Trophoblast cell (in vitro differentiated cells and primary cell): Measurements from ENCODE around the gene KIF26B.

Experiments
- DNase-seq, 2 donors: peaks; one replicate each; pipeline ENCODE4 v3.0.0-alpha.2; 2016
- H2AFZ ChIP-seq: 2 replicates; pipeline ENCODE4 v1.6.1; 2013; ENCODE audit warnings: low read length, moderate library complexity, mild to moderate bottlenecking; ENCODE audit not compliant: insufficient read depth, poor library complexity
- H2AK5ac ChIP-seq: 2 replicates; pipeline ENCODE4 v1.6.1; 2013; ENCODE audit warnings: mild to moderate bottlenecking, low read length
- H2BK120ac ChIP-seq: 2 replicates; pipeline ENCODE4 v1.6.1; 2013; ENCODE audit warnings: low read length, mild to moderate bottlenecking, moderate library complexity; ENCODE audit not compliant: insufficient read depth, poor library complexity
- H2BK12ac ChIP-seq: 2 replicates; pipeline ENCODE4 v1.6.1; 2013; ENCODE audit warnings: mild to moderate bottlenecking, low read length, moderate library complexity
- H2BK5ac ChIP-seq: 2 replicates; pipeline ENCODE4 v1.6.1; 2013; ENCODE audit warnings: low read length, low read depth, moderate library complexity, mild to moderate bottlenecking; ENCODE audit not compliant: poor library complexity
- H3K14ac ChIP-seq: 2 replicates; pipeline ENCODE4 v1.6.1; 2013; ENCODE audit warnings: mild to moderate bottlenecking, low read length
- H3K18ac ChIP-seq: 2 replicates; pipeline ENCODE4 v1.6.1; 2013; ENCODE audit warnings: mild to moderate bottlenecking, low read length
- H3K23ac ChIP-seq: 2 replicates; pipeline ENCODE4 v1.6.1; 2013; ENCODE audit warnings: low read length
- H3K27ac ChIP-seq: 2 replicates; pipeline ENCODE4 v1.5.1; 2013; ENCODE audit warnings: low read depth, mild to moderate bottlenecking, inconsistent platforms, low read length, moderate library complexity
- H3K27me3 ChIP-seq: 2 replicates; pipeline ENCODE4 v1.6.1; 2013; ENCODE audit warnings: inconsistent platforms, mild to moderate bottlenecking, low read length, moderate library complexity; ENCODE audit not compliant: insufficient read depth
- H3K36me3 ChIP-seq, 2 experiments: 1 replicate in 1 of 2; 2 replicates in 1 of 2; pipeline ENCODE4 v1.6.1; 2013; ENCODE audit warnings: low read length in 2 of 2, mild to moderate bottlenecking in 2 of 2, moderate library complexity in 1 of 2; ENCODE audit not compliant: insufficient read depth in 2 of 2, control insufficient read depth in 1 of 2
- H3K4ac ChIP-seq: 2 replicates; pipeline ENCODE4 v1.6.1; 2013; ENCODE audit warnings: low read depth, mild to moderate bottlenecking, low read length, moderate library complexity
- H3K4me1 ChIP-seq, 2 experiments: 1 replicate in 1 of 2; 2 replicates in 1 of 2; pipeline ENCODE4 v1.6.1; 2013; ENCODE audit warnings: low read length in 2 of 2, mild to moderate bottlenecking in 2 of 2, moderate library complexity in 1 of 2; ENCODE audit not compliant: insufficient read depth in 2 of 2, control insufficient read depth in 1 of 2
- H3K4me2 ChIP-seq: 2 replicates; pipeline ENCODE4 v1.6.1; 2013; ENCODE audit warnings: inconsistent platforms, mild to moderate bottlenecking, low read length, moderate library complexity
- H3K4me3 ChIP-seq: 2 replicates; pipeline ENCODE4 v1.5.1; 2013; ENCODE audit warnings: mild to moderate bottlenecking, low read depth, low read length, inconsistent platforms
- H3K79me1 ChIP-seq: one replicate; pipeline ENCODE4 v1.6.1; 2013; ENCODE audit warnings: low read length
- H3K79me2 ChIP-seq: 2 replicates; pipeline ENCODE4 v1.6.1; 2013; ENCODE audit warnings: low read length, mild to moderate bottlenecking; ENCODE audit not compliant: control insufficient read depth, insufficient read depth, poor library complexity
- H3K9ac ChIP-seq: 2 replicates; pipeline ENCODE4 v1.6.1; 2013; ENCODE audit warnings: mild to moderate bottlenecking, low read length
- H3K9me3 ChIP-seq: 2 replicates; pipeline ENCODE4 v1.6.1; 2013; ENCODE audit warnings: low read depth, mild to moderate bottlenecking, control low read depth, inconsistent platforms, low read length; ENCODE audit not compliant: insufficient read depth
- H4K12ac ChIP-seq: 2 replicates; pipeline ENCODE4 v1.6.1; 2013; ENCODE audit warnings: low read depth, mild to moderate bottlenecking, low read length, moderate library complexity
- H4K8ac ChIP-seq: 2 replicates; pipeline ENCODE4 v1.6.1; 2013; ENCODE audit warnings: low read depth, mild to moderate bottlenecking, low read length, moderate library complexity
- H4K91ac ChIP-seq: one replicate; pipeline ENCODE4 v1.6.1; 2013; ENCODE audit warnings: low read depth, mild to moderate bottlenecking, low read length, moderate library complexity
- WGBS: extraction: QIAGEN DNeasy Blood & Tissue Kit; methylation state at CpG from one replicate; pipeline ENCODE4 v1.1.7; 2013; ENCODE audit warnings: missing lambda C conversion rate; ENCODE audit not compliant: insufficient read length, insufficient coverage; ENCODE audit errors: extremely low coverage; 5-methylcytosine and 5-hydroxymethylcytosine counted together

The KIF26B gene

GRCh38 chr1:245698116-245698515 lies 543.3 kb downstream of the KIF26B start:
- DNase-seq, result no peak
- Histone ChIP-seq H2AFZ (no peak overlapping the region), H3K9ac (no peak overlapping the region), H3K23ac (no peak overlapping the region), H2BK5ac (no peak overlapping the region), H3K14ac (no peak overlapping the region), H3K27ac (no peak overlapping the region), H3K4me1 (no peaks in the 10 kb centered on the region), H3K9me3 (peaks cover 2% of the 10 kb centered on the region), H3K4me2 (no peak overlapping the region), H3K79me2 (no peaks in the 10 kb centered on the region), H2BK12ac (no peak overlapping the region), H4K8ac (no peak overlapping the region), H2BK120ac (no peak overlapping the region), H3K79me1 (no peaks in the 10 kb centered on the region), H2AK5ac (no peak overlapping the region), H3K27me3 (no peaks in the 10 kb centered on the region), H4K91ac (no peak overlapping the region), H3K18ac (no peak overlapping the region), H3K4me3 (no peak overlapping the region), H3K4ac (no peak overlapping the region), H3K36me3 (peaks cover 30 to 32% of the 10 kb centered on the region in 2 experiments), H4K12ac (no peak overlapping the region)
- no CpG with 5 or more reads among the region's 14 CpGs for WGBS

GRCh38 chr1:245698860-245699259 lies 544.1 kb downstream of the KIF26B start:
- no CpG with 5 or more reads among the region's 16 CpGs for WGBS
- H2BK12ac ChIP-seq, result no peak overlapping the region
- H2BK5ac ChIP-seq, result no peak overlapping the region
- H4K8ac ChIP-seq, result no peak overlapping the region
- H3K4me1 ChIP-seq, result no peaks in the 10 kb centered on the region
- peaks cover 31 to 34% of the 10 kb centered on the region in 2 experiments for H3K36me3 ChIP-seq
- H3K27me3 ChIP-seq, result no peaks in the 10 kb centered on the region
- no peaks in the 10 kb centered on the region for H3K79me2 ChIP-seq
- H3K18ac ChIP-seq, result no peak overlapping the region
- no peak overlapping the region for H3K4ac ChIP-seq
- DNase-seq, result no peak
- no peak overlapping the region for H3K14ac ChIP-seq
- no peak overlapping the region for H2BK120ac ChIP-seq
- H2AK5ac ChIP-seq, result no peak overlapping the region
- H3K23ac ChIP-seq, result no peak overlapping the region
- no peak overlapping the region for H2AFZ ChIP-seq
- no peak overlapping the region for H4K12ac ChIP-seq
- H3K9ac ChIP-seq, result no peak overlapping the region
- H3K9me3 ChIP-seq, result peaks cover 2% of the 10 kb centered on the region
- H3K4me3 ChIP-seq, result no peak overlapping the region
- H4K91ac ChIP-seq, result no peak overlapping the region
- no peak overlapping the region for H3K4me2 ChIP-seq
- H3K27ac ChIP-seq, result no peak overlapping the region
- no peaks in the 10 kb centered on the region for H3K79me1 ChIP-seq

- no peak overlapping the region for H3K9ac ChIP-seq
- no CpG with 5 or more reads among the region's 13 CpGs for WGBS
- H2BK120ac ChIP-seq, result no peak overlapping the region
- no peak overlapping the region for H3K14ac ChIP-seq
- H3K4me3 ChIP-seq, result no peak overlapping the region
- H2BK5ac ChIP-seq, result no peak overlapping the region
- H2AK5ac ChIP-seq, result no peak overlapping the region
- DNase-seq, result no peak
- H3K79me2 ChIP-seq, result no peaks in the 10 kb centered on the region
- H4K12ac ChIP-seq, result no peak overlapping the region
- no peaks in the 10 kb centered on the region for H3K4me1 ChIP-seq
- peaks cover 33 to 38% of the 10 kb centered on the region in 2 experiments for H3K36me3 ChIP-seq
- no peak overlapping the region for H3K27ac ChIP-seq
- H3K4ac ChIP-seq, result no peak overlapping the region
- H4K91ac ChIP-seq, result no peak overlapping the region
- no peak overlapping the region for H3K23ac ChIP-seq
- H3K27me3 ChIP-seq, result no peaks in the 10 kb centered on the region
- H2BK12ac ChIP-seq, result no peak overlapping the region
- no peaks in the 10 kb centered on the region for H3K79me1 ChIP-seq
- peaks cover 2% of the 10 kb centered on the region for H3K9me3 ChIP-seq
- no peak overlapping the region for H2AFZ ChIP-seq
- no peak overlapping the region for H3K18ac ChIP-seq
- H4K8ac ChIP-seq, result no peak overlapping the region
- H3K4me2 ChIP-seq, result no peak overlapping the region
These were observed 545.8 kb downstream of the KIF26B start for GRCh38 chr1:245700631-245701030.

GRCh38 chr1:245701631-245702030 lies 546.8 kb downstream of the KIF26B start:
- Histone ChIP-seq H3K9me3 (peaks cover 2% of the 10 kb centered on the region), H3K4me1 (no peaks in the 10 kb centered on the region), H3K79me1 (no peaks in the 10 kb centered on the region), H2BK5ac (no peak overlapping the region), H3K36me3 (peaks cover 33 to 38% of the 10 kb centered on the region in 2 experiments), H3K4ac (no peak overlapping the region), H3K4me2 (no peak overlapping the region), H2AFZ (no peak overlapping the region), H3K14ac (no peak overlapping the region), H3K23ac (no peak overlapping the region), H3K18ac (no peak overlapping the region), H2BK12ac (no peak overlapping the region), H4K12ac (no peak overlapping the region), H3K79me2 (no peaks in the 10 kb centered on the region), H3K27me3 (no peaks in the 10 kb centered on the region), H3K4me3 (no peak overlapping the region), H4K8ac (no peak overlapping the region), H3K27ac (no peak overlapping the region), H4K91ac (no peak overlapping the region), H3K9ac (no peak overlapping the region), H2AK5ac (no peak overlapping the region), H2BK120ac (no peak overlapping the region)
- no peak for DNase-seq
- WGBS, result no CpG with 5 or more reads among the region's 7 CpGs
